Activated CD4-positive, alpha-beta T cell treated with anti-CD3 and anti-CD28 coated beads for 36 hours (primary cell): ENCODE measurements around the gene EID2. TPM values are rescaled to one million over a fixed set of nuclear protein-coding genes. Genes with fewer than 3 reads are reported as not detected.

Source experiments
- ATAC-seq: fragments of 200-7000 bp; cut with Tn5 transposase; one replicate; pipeline ENCODE4 v1.10.0; 2021; ENCODE audit warnings: mild to moderate bottlenecking, moderate library complexity
- CTCF ChIA-PET: fragments of 350-600 bp; sonication (Branson Sonifier 250); formaldehyde crosslinking; loops from one replicate; lab custom pipeline; 2021; ENCODE audit warnings: antibody characterized with exemption; lab: Charles Lee
- POLR2A ChIA-PET: fragments of 350-600 bp; sonication (Branson Sonifier 250); formaldehyde crosslinking; loops from one replicate; lab custom pipeline; 2021; ENCODE audit warnings: antibody characterized with exemption, inconsistent platforms; lab: Charles Lee
- DNase-seq: peaks from one replicate; pipeline ENCODE4 v3.0.0-alpha.2; 2020
- H3K27ac Mint-ChIP-seq: one replicate; pipeline ENCODE4 v1.8.0; 2021; ENCODE audit warnings: mixed read lengths
- H3K27me3 Mint-ChIP-seq: one replicate; pipeline ENCODE4 v1.8.0; 2021; ENCODE audit warnings: mixed read lengths
- H3K36me3 Mint-ChIP-seq: one replicate; pipeline ENCODE4 v1.8.0; 2021; ENCODE audit warnings: low read depth, mixed read lengths
- H3K4me1 Mint-ChIP-seq: one replicate; pipeline ENCODE4 v1.8.0; 2021; ENCODE audit warnings: mixed read lengths
- H3K4me3 Mint-ChIP-seq: one replicate; pipeline ENCODE4 v1.8.0; 2021; ENCODE audit warnings: mild to moderate bottlenecking, moderate library complexity, mixed read lengths
- H3K9me3 Mint-ChIP-seq: one replicate; pipeline ENCODE4 v1.8.0; 2021; ENCODE audit warnings: low read depth, mixed read lengths
- intact Hi-C, 2 experiments: fragments of 100-400 bp; cut with DNase I in 1 of 2; cut with micrococcal nuclease in 1 of 2; formaldehyde crosslinking; loops; one replicate each; pipeline versions ENCODE4 v1.14.2 to v1.15.1; 2022 to 2024; cut with DNase I, micrococcal nuclease
- total RNA-seq, 2 experiments: library from RNA; stranded (reverse); gene quantifications; one replicate each; pipeline ENCODE4 v1.2.3, GENCODE V29; 2021

EID2 gene
- total RNA-seq, 2 experiments from 2014 or later: 9.0 to 10.7 TPM

DNA sequence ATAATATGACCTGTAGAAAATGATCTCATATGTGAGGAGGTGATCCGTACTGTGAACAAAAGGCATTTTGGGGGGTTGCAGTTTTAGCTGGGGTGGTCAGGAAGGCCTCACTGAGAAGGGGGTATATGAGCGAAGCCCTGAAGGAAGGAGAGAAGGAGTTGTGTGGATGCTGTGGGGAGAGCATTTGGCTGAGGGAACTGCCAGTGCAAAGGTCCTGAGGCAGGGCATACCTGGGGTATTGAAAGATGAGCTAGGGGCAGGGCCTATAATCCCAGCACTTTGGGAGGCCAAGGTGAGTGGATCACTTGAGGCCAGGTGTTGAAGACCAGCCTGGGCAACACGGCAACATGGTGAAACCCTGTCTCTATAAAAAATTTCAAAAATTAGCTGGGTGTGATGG is 22.5 kb downstream of the EID2 start:
- Mint-ChIP-seq H3K9me3 (no peaks in the 10 kb centered on the region), H3K4me1 (peaks cover 17% of the 10 kb centered on the region), H3K4me3 (no peak overlapping the region), H3K36me3 (no peaks in the 10 kb centered on the region), H3K27ac (no peak overlapping the region), H3K27me3 (peaks cover 37% of the 10 kb centered on the region)
- ChIA-PET POLR2A (no interaction called here), CTCF (no interaction called here)
- ATAC-seq (no peak), DNase-seq (no peak)
- intact Hi-C loops: no loop called here

DNA sequence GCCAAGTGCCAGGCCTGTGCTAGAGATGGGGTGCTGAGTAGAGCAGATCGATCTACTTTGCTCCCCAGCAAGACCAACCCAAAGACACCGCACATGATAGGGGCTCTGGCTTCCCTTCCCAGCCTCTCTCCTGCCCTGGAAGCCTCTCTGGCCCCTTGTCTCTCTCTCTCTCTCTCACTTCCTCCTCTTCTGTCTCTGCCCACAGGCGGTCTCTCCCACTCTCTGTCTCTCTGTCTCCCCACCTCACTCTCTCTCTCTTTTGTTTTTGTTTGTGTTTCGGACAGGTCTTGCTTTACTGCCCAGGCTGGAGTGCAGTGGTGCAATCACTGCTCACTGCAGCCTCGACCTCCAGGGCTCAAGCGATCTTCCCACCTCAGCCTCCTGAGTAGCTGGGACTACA is 23.7 kb downstream of the EID2 start:
- peaks cover 39% of the 10 kb centered on the region for H3K27me3 Mint-ChIP-seq
- CTCF ChIA-PET: no interaction called here
- POLR2A ChIA-PET: no interaction called here
- DNase-seq (no peak), ATAC-seq (no peak)
- intact Hi-C loops: no loop called here
- H3K27ac Mint-ChIP-seq: no peak overlapping the region
- no peaks in the 10 kb centered on the region for H3K9me3 Mint-ChIP-seq
- H3K4me3 Mint-ChIP-seq: peak overlapping the region; percentile 37
- H3K36me3 Mint-ChIP-seq: no peaks in the 10 kb centered on the region
- H3K4me1 Mint-ChIP-seq: peaks cover 11% of the 10 kb centered on the region

GRCh38 chr19:39515551-39516191 is 24.3 kb downstream of the EID2 start:
- no peak for ATAC-seq
- peaks cover 39% of the 10 kb centered on the region for H3K27me3 Mint-ChIP-seq

GRCh38 chr19:39514840-39515550 is 25.0 kb downstream of the EID2 start, which contains the start of gene SELENOV:
Gene SELENOV (plus strand): TSS chr19:39515139. CDS start chr19:39515213, 74 bp downstream.
- DNase-seq (peak; percentile 40), ATAC-seq (peak; percentile 47)
- CTCF ChIA-PET: interaction anchor here (0.6 to 1.8 kb wide), 8 partner anchors 9 to 113 kb away, joined by 3 to 6 read pairs (median 3); partner anchors contain the start of gene EID2B
- Mint-ChIP-seq H3K4me1 (peaks cover 11% of the 10 kb centered on the region), H3K4me3 (peak within 1 kb of the TSS; percentile 53), H3K36me3 (no peaks in the 10 kb centered on the region), H3K27ac (no peak within 1 kb of the TSS), H3K27me3 (peaks cover 39% of the 10 kb centered on the region), H3K9me3 (no peaks in the 10 kb centered on the region)
- POLR2A ChIA-PET: no interaction called here
- intact Hi-C loops: no loop called here

More at GRCh38 chr19:39515551-39516191, 24.3 kb downstream of the EID2 start:
- peaks cover 11% of the 10 kb centered on the region for H3K4me1 Mint-ChIP-seq
- CTCF ChIA-PET: interaction anchor here (0.6 to 1.8 kb wide), 4 partner anchors 10 to 20 kb away, joined by 3 to 5 read pairs (median 3); partner anchors contain the start of gene EID2B
- DNase-seq: peak; percentile 32
- POLR2A ChIA-PET: no interaction called here
- no peaks in the 10 kb centered on the region for H3K36me3 Mint-ChIP-seq
- H3K4me3 Mint-ChIP-seq: peak overlapping the region; percentile 53
- no peaks in the 10 kb centered on the region for H3K9me3 Mint-ChIP-seq
- intact Hi-C loops: no loop called here
- no peak overlapping the region for H3K27ac Mint-ChIP-seq

DNA sequence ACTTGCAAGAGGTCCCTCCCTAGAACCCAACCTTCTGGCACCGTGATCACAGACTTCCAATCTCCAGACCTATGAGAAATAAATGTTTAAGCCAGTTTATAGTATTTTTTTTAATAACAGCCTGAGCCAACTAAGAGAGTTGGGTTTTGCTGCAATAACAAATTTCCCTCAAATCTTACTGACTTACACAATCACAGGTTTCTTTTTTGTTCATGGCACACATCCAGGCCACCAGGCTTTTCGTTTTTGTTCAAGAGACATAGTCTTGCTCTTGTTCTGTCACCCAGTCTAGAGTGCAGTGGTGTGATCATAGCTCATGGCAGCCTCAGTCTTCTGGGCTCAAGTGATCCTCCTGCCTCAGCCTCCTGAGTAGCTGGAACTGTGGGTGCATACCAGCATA is 27.0 kb downstream of the EID2 start:
- H3K9me3 Mint-ChIP-seq: no peaks in the 10 kb centered on the region

DNA sequence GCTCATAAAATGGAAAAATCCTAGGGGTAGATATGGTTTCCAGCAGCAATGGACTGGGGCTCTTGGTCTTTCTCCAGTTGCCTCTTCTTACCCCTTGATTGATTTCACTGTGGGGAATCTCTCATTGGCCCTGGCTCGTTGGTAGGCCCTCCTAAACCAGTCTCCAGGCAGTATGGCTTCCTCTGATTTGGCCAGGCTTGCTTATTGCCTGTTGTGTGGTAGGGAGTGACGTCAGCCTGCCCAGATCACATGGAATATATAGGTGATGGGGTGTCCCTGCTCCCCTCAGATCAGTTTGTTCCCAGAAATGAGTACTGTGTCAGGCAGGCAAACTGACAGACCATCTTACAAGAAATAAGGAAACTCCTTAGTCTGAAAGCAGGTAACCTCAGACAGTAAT is 30.7 kb downstream of the EID2 start:
- peaks cover 50% of the 10 kb centered on the region for H3K27me3 Mint-ChIP-seq
- H3K4me1 Mint-ChIP-seq: peaks cover 13% of the 10 kb centered on the region
- H3K27ac Mint-ChIP-seq: no peak overlapping the region
- H3K36me3 Mint-ChIP-seq: no peaks in the 10 kb centered on the region
- DNase-seq: no peak
- POLR2A ChIA-PET: interaction anchor here (0.6 kb wide), 1 partner anchor 10 kb away, joined by 3 read pairs; the partner anchor contains the start of gene DLL3
- ATAC-seq: no peak
- no peaks in the 10 kb centered on the region for H3K9me3 Mint-ChIP-seq
- intact Hi-C loops: no loop called here
- CTCF ChIA-PET: interaction anchor here (0.6 to 0.7 kb wide), 5 partner anchors 23 to 854 kb away, joined by 3 to 6 read pairs (median 3); partner anchors contain the start of gene EID2B
- no peak overlapping the region for H3K4me3 Mint-ChIP-seq

More for the DNA sequence above, 27.0 kb downstream of the EID2 start:
- peaks cover 13% of the 10 kb centered on the region for H3K4me1 Mint-ChIP-seq
- H3K27ac Mint-ChIP-seq: no peak overlapping the region
- H3K4me3 Mint-ChIP-seq: no peak overlapping the region
- no peak for DNase-seq
- H3K36me3 Mint-ChIP-seq: no peaks in the 10 kb centered on the region
- ATAC-seq: no peak
- CTCF ChIA-PET: interaction anchor here (1.1 to 1.7 kb wide), 2 partner anchors 10 to 19 kb away, joined by 4 to 5 read pairs; no protein-coding TSS in a partner anchor
- intact Hi-C loops: no loop called here
- peaks cover 49% of the 10 kb centered on the region for H3K27me3 Mint-ChIP-seq
- POLR2A ChIA-PET: no interaction called here

GRCh38 chr19:39508629-39509028 is 31.3 kb downstream of the EID2 start:
- DNase-seq (no peak), ATAC-seq (no peak)
- peaks cover 48% of the 10 kb centered on the region for H3K27me3 Mint-ChIP-seq
- H3K4me1 Mint-ChIP-seq: peaks cover 13% of the 10 kb centered on the region
- POLR2A ChIA-PET: interaction anchor here (0.6 kb wide), 2 partner anchors 10 to 60 kb away, joined by 3 read pairs; partner anchors contain the start of gene DLL3
- H3K9me3 Mint-ChIP-seq: no peaks in the 10 kb centered on the region
- CTCF ChIA-PET: interaction anchor here (0.6 to 1.9 kb wide), 5 partner anchors 11 to 173 kb away, joined by 3 to 4 read pairs (median 3); partner anchors contain the start of gene EID2B
- H3K36me3 Mint-ChIP-seq: no peaks in the 10 kb centered on the region
- H3K4me3 Mint-ChIP-seq: no peak overlapping the region
- H3K27ac Mint-ChIP-seq: no peak overlapping the region
- intact Hi-C loops: no loop called here

DNA sequence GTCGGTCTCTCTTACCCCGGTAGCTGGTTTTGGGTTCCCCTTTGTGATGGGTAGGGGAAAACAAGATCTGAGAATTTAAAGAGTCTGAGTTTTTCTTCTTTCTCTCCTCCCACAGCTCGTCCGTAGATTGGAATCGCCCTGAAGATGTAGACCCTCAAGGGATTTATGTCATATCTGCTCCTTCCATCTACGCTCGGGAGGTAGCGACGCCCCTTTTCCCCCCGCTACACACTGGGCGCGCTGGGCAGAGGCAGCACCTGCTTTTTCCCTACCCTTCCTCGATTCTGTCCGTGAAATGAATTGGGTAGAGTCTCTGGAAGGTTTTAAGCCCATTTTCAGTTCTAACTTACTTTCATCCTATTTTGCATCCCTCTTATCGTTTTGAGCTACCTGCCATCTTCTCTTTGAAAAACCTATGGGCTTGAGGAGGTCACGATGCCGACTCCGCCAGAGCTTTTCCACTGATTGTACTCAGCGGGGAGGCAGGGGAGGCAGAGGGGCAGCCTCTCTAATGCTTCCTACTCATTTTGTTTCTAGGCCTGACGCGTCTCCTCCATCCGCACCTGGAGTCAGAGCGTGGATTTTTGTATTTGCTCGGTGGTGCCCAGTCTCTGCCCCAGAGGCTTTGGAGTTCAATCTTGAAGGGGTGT is 32.1 kb downstream of the EID2 start:
- intact Hi-C loops: loop anchor here in 1 of 2 experiments (1.0 kb wide), 2 partner anchors 24 to 63 kb away; partner anchors contain the start of genes EID2B and SUPT5H
- peaks cover 18% of the 10 kb centered on the region for H3K4me1 Mint-ChIP-seq
- no peaks in the 10 kb centered on the region for H3K36me3 Mint-ChIP-seq
- H3K27me3 Mint-ChIP-seq: peaks cover 47% of the 10 kb centered on the region
- ChIA-PET POLR2A (interaction anchor here (0.6 kb wide), 1 partner anchor 59 kb away, joined by 3 read pairs; no protein-coding TSS in a partner anchor), CTCF (interaction anchor here (0.6 to 1.9 kb wide), 2 partner anchors 10 to 24 kb away, joined by 4 read pairs; partner anchors contain the start of gene EID2B)
- DNase-seq (no peak), ATAC-seq (no peak)
- H3K9me3 Mint-ChIP-seq: no peaks in the 10 kb centered on the region
- H3K4me3 Mint-ChIP-seq: peak overlapping the region; percentile 76
- H3K27ac Mint-ChIP-seq: no peak overlapping the region

DNA sequence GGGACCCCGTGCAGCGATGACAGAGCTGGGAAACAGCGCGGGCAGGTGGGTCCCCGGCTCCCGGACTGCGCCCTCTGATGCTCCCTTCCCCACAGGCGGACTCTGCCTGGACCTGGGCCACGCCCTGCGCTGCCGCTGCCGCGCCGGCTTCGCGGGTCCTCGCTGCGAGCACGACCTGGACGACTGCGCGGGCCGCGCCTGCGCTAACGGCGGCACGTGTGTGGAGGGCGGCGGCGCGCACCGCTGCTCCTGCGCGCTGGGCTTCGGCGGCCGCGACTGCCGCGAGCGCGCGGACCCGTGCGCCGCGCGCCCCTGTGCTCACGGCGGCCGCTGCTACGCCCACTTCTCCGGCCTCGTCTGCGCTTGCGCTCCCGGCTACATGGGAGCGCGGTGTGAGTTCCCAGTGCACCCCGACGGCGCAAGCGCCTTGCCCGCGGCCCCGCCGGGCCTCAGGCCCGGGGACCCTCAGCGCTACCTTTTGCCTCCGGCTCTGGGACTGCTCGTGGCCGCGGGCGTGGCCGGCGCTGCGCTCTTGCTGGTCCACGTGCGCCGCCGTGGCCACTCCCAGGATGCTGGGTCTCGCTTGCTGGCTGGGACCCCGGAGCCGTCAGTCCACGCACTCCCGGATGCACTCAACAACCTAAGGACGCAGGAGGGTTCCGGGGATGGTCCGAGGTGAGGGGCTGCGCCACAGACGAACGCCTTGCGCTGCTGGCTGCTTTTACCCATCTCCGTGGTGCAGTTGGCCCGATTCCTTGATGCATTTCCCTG is 32.8 kb downstream of the EID2 start:
- Mint-ChIP-seq H3K4me3 (peak overlapping the region; percentile 76), H3K36me3 (no peaks in the 10 kb centered on the region), H3K27me3 (peaks cover 47% of the 10 kb centered on the region), H3K27ac (no peak overlapping the region), H3K9me3 (no peaks in the 10 kb centered on the region), H3K4me1 (peaks cover 18% of the 10 kb centered on the region)
- intact Hi-C loops: loop anchor here in 1 of 2 experiments (1.0 kb wide), 2 partner anchors 25 to 62 kb away; partner anchors contain the start of genes EID2B and SUPT5H
- ChIA-PET CTCF (interaction anchor here (0.6 to 1.9 kb wide), 2 partner anchors 9 to 25 kb away, joined by 4 read pairs; partner anchors contain the start of gene EID2B), POLR2A (no interaction called here)
- DNase-seq (peak; percentile 81), ATAC-seq (peak; percentile 79)

GRCh38 chr19:39506598-39506943 is 33.4 kb downstream of the EID2 start:
- ATAC-seq (no peak), DNase-seq (no peak)
- Mint-ChIP-seq H3K4me3 (peak overlapping the region; percentile 41), H3K27me3 (peaks cover 45% of the 10 kb centered on the region), H3K36me3 (no peaks in the 10 kb centered on the region), H3K9me3 (no peaks in the 10 kb centered on the region), H3K27ac (no peak overlapping the region), H3K4me1 (peaks cover 18% of the 10 kb centered on the region)
- POLR2A ChIA-PET: no interaction called here
- CTCF ChIA-PET: no interaction called here
- intact Hi-C loops: no loop called here
